Sigmoid colon (tissue), 4 donors: ENCODE measurements around the gene KCNIP4.

ENCODE experiments used
- EP300 ChIP-seq, 4 donors: sonication (generic); formaldehyde crosslinking; IDR thresholded peaks; one replicate each; pipeline ENCODE4 v1.6.1; 2017; ENCODE audit warnings: antibody characterized with exemption in 4 of 4
- POLR2A ChIP-seq, 2 donors: fragments of 450-650 bp; IDR thresholded peaks; one replicate each; pipeline ENCODE4 v1.6.1; 2016; ENCODE audit warnings: antibody characterized with exemption in 2 of 2, mild to moderate bottlenecking in 2 of 2, moderate library complexity in 2 of 2
- POLR2AphosphoS5 ChIP-seq, 4 donors: sonication (generic); formaldehyde crosslinking; IDR thresholded peaks; one replicate each; pipeline ENCODE4 v1.6.1; 2017; ENCODE audit warnings: antibody characterized with exemption in 4 of 4
- TF ChIP-seq, protein P1 (sequence below), 4 experiments: fragments of 450-650 bp in 3 of 4; fragments of 200-600 bp in 1 of 4; IDR thresholded peaks; one replicate each; pipeline ENCODE4 v1.5.1; 2016 to 2019; ENCODE audit warnings: antibody characterized with exemption in 4 of 4, mild to moderate bottlenecking in 3 of 4, moderate library complexity in 2 of 4

DNA sequence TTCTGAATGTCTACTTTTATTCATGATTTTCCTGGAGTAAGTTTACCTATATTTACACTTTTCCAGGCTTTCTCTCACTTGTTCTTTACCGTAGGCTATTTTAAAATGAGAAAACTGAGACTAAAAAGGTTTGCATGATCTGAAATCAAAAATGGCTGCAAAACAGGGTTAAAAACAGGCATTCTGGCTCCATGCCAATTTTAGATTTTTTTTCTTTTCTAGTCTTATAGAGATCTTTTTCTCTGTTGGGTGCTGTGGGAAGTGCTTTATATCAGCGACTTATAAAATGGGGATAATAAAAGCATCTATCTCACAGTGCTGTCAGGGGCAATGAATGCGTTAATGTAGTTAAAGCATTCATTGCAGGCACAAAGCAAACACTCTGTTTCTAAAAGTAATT lies 953.6 kb downstream of the KCNIP4 start:
- TF ChIP-seq POLR2A (IDR thresholded peaks at IDR 0.05): no peak
- TF ChIP-seq, protein P1, sequence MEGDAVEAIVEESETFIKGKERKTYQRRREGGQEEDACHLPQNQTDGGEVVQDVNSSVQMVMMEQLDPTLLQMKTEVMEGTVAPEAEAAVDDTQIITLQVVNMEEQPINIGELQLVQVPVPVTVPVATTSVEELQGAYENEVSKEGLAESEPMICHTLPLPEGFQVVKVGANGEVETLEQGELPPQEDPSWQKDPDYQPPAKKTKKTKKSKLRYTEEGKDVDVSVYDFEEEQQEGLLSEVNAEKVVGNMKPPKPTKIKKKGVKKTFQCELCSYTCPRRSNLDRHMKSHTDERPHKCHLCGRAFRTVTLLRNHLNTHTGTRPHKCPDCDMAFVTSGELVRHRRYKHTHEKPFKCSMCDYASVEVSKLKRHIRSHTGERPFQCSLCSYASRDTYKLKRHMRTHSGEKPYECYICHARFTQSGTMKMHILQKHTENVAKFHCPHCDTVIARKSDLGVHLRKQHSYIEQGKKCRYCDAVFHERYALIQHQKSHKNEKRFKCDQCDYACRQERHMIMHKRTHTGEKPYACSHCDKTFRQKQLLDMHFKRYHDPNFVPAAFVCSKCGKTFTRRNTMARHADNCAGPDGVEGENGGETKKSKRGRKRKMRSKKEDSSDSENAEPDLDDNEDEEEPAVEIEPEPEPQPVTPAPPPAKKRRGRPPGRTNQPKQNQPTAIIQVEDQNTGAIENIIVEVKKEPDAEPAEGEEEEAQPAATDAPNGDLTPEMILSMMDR (IDR thresholded peaks at IDR 0.05): no peak
- no peak for TF ChIP-seq EP300 (IDR thresholded peaks at IDR 0.05)
- no peak for TF ChIP-seq POLR2AphosphoS5 (IDR thresholded peaks at IDR 0.05)
